ENCODE data around the gene PPP6C. TPM values are rescaled to one million over a fixed set of nuclear protein-coding genes. Genes with fewer than 3 reads are reported as not detected.

The PPP6C gene
- total RNA-seq, 1 experiment from 2014 or later, result 53.3 TPM

- no peak overlapping the region for H3K56ac ChIP-seq (ENCODE audit: insufficient read length, low read depth, low read length)
- H3K18ac ChIP-seq (ENCODE audit: insufficient read length, low read depth, low read length), result no peak overlapping the region
- H3K14ac ChIP-seq (ENCODE audit: insufficient read depth, low read length), result no peak overlapping the region
- H3K27me3 ChIP-seq (ENCODE audit: insufficient read depth, low read length), result no peaks in the 10 kb centered on the region
- Mint-ChIP-seq H3K4me3 (no peak overlapping the region), H3K27me3 (ENCODE audit: low read depth) (no peaks in the 10 kb centered on the region), H3K36me3 (ENCODE audit: insufficient read depth in 1 of 3, low read depth in 3 of 3) (peaks cover 15 to 52% (median 43%) of the 10 kb centered on the region in 3 experiments; a peak in 6 of 7 replicates), H3K27ac (peak overlapping the region in 1 of 3 experiments; percentile 46; a peak in 2 of 7 replicates), H3K9me3 (no peaks in the 10 kb centered on the region), H3K4me1 (peaks cover 7 to 9% of the 10 kb centered on the region in 2 experiments)
- no peak overlapping the region for H2BK120ac ChIP-seq (ENCODE audit: low read depth, low read length, poor library complexity, severe bottlenecking)
- WGBS (ENCODE audit: extremely low coverage, insufficient read length, low lambda C conversion rate), result no CpG with 5 or more reads among the region's 3 CpGs
- no peak for TF ChIP-seq CTCF (conservative IDR thresholded peaks at IDR 0.05)
- no peak overlapping the region for H4K91ac ChIP-seq (ENCODE audit: insufficient read length, low read depth, low read length)
- no peak overlapping the region for H4K8ac ChIP-seq (replicated peaks; ENCODE audit: insufficient read length, low read depth, low read length)
- no peak overlapping the region for H4K5ac ChIP-seq (ENCODE audit: insufficient read length, low read depth, low read length)
- no peak overlapping the region for H3K4ac ChIP-seq (ENCODE audit: low read depth, low read length)
- no peak overlapping the region for H2BK20ac ChIP-seq (ENCODE audit: low read depth, low read length, poor library complexity, severe bottlenecking)
- no peaks in the 10 kb centered on the region for H4K20me1 ChIP-seq (ENCODE audit: control insufficient read depth, insufficient read depth, insufficient read length)
- H3K27ac ChIP-seq (ENCODE audit: insufficient read length, low read depth, low read length), result no peak overlapping the region
- no peak overlapping the region for H2AK5ac ChIP-seq (ENCODE audit: insufficient read length, low read length)
- H3K4me2 ChIP-seq (ENCODE audit: insufficient read depth, insufficient read length, low read length), result no peak overlapping the region
- no peak overlapping the region for H2BK5ac ChIP-seq (ENCODE audit: insufficient read length, low read length)
- H3K9me3 ChIP-seq (ENCODE audit: control insufficient read depth, low read depth, low read length), result no peaks in the 10 kb centered on the region
- H3K79me1 ChIP-seq (ENCODE audit: insufficient read depth, low read depth, low read length, poor library complexity, severe bottlenecking), result no peaks in the 10 kb centered on the region
- no peak overlapping the region for H2BK12ac ChIP-seq (ENCODE audit: insufficient read length, low read depth, low read length)
- H3T11ph ChIP-seq (ENCODE audit: low read length), result no peak overlapping the region
- H2AFZ ChIP-seq (ENCODE audit: low read length), result no peak overlapping the region
- H2BK15ac ChIP-seq (ENCODE audit: low read depth, low read length), result no peak overlapping the region
- H3K79me2 ChIP-seq (ENCODE audit: insufficient read depth, low read length), result no peaks in the 10 kb centered on the region
- no peak for DNase-seq
- H3K4me1 ChIP-seq (ENCODE audit: insufficient read depth, low read length), result no peaks in the 10 kb centered on the region
- H3K23ac ChIP-seq (ENCODE audit: insufficient read length, low read depth, low read length), result no peak overlapping the region
- no peak overlapping the region for H3K9ac ChIP-seq (ENCODE audit: extremely low read depth, insufficient read length, low read length)
- peaks cover 5% of the 10 kb centered on the region for H3K23me2 ChIP-seq (ENCODE audit: insufficient read length, low read depth, low read length, poor library complexity, severe bottlenecking)
Measured at GRCh38 chr9:125204477-125204876, 14.9 kb upstream of the PPP6C start.

Measured in H9 (cell line).